MCF 10A (cell line): ENCODE measurements around the gene ARHGEF11. TPM values are rescaled to one million over a fixed set of nuclear protein-coding genes. Genes with fewer than 3 reads are reported as not detected.
"Not testable (repeated sequence)": the region's sequence is repeated elsewhere in the genome, so short reads cannot be mapped to it uniquely, and the experiment has no call there.

Experiments
- BruUV-seq: library from RNA; stranded (reverse); fragments of 400-500 nt; replicated peaks from 2 replicates; lab custom pipeline; 2021; lab: Mats Ljungman, UMichigan
- CTCF ChIA-PET: fragments of 300-600 bp; sonication (Branson Sonifier 250); formaldehyde crosslinking; extraction: SDS; loops from one replicate; lab custom pipeline; 2021; ENCODE audit warnings: antibody characterized with exemption, inconsistent platforms; lab: Yijun Ruan, JAX
- POLR2A ChIA-PET: fragments of 300-600, 350-650 bp; sonication (Branson Sonifier 250); formaldehyde crosslinking; extraction: SDS; loops from one replicate; lab custom pipeline; 2020; ENCODE audit warnings: antibody characterized with exemption, inconsistent platforms; lab: Yijun Ruan, JAX
- DNase-seq: peaks from one replicate; pipeline ENCODE4 v3.0.0-alpha.2; 2018; ENCODE audit not compliant: unreplicated experiment
- H3K27ac Mint-ChIP-seq: one replicate; pipeline ENCODE4 v1.8.0; 2022; ENCODE audit warnings: mild to moderate bottlenecking, low read depth, mixed read lengths; ENCODE audit not compliant: unreplicated experiment
- H3K27me3 Mint-ChIP-seq: one replicate; pipeline ENCODE4 v1.8.0; 2022; ENCODE audit warnings: mixed read lengths; ENCODE audit not compliant: insufficient read depth, unreplicated experiment
- H3K36me3 Mint-ChIP-seq: one replicate; pipeline ENCODE4 v1.8.0; 2022; ENCODE audit warnings: mild to moderate bottlenecking, moderate library complexity, mixed read lengths; ENCODE audit not compliant: insufficient read depth, unreplicated experiment
- H3K4me1 Mint-ChIP-seq: one replicate; pipeline ENCODE4 v1.8.0; 2022; ENCODE audit warnings: mixed read lengths; ENCODE audit not compliant: insufficient read depth, unreplicated experiment
- H3K4me3 Mint-ChIP-seq: one replicate; pipeline ENCODE4 v1.8.0; 2022; ENCODE audit warnings: mild to moderate bottlenecking, moderate library complexity, mixed read lengths; ENCODE audit not compliant: unreplicated experiment
- H3K9me3 Mint-ChIP-seq: one replicate; pipeline ENCODE4 v1.8.0; 2022; ENCODE audit warnings: mixed read lengths; ENCODE audit not compliant: unreplicated experiment
- CTCF ChIP-seq: fragments of 200-600 bp; IDR thresholded peaks from one replicate; pipeline ENCODE4 v1.8.0; 2022; ENCODE audit warnings: antibody characterized with exemption, mild to moderate bottlenecking; ENCODE audit not compliant: unreplicated experiment
- intact Hi-C: fragments of 100-400 bp; cut with micrococcal nuclease; formaldehyde crosslinking; loops from 2 replicates; pipeline ENCODE4 v1.14.1; 2022
- total RNA-seq: library from RNA; stranded (reverse); gene quantifications from 2 replicates; pipeline ENCODE4 v1.2.3, GENCODE V29; 2022

Gene ARHGEF11
- total RNA-seq, 1 experiment from 2014 or later = 34.5 TPM

- H3K9me3 Mint-ChIP-seq = no peaks in the 10 kb centered on the region
- H3K36me3 Mint-ChIP-seq = peaks cover 4% of the 10 kb centered on the region
- ChIA-PET CTCF (interaction anchor here (0.5 to 13.9 kb wide), 14 partner anchors 9 to 302 kb away, joined by 3 to 363 read pairs (median 4); partner anchors contain the start of genes ISG20L2, METTL25B and PEAR1), POLR2A (interaction anchor here (0.6 kb wide), 1 partner anchor 130 kb away, joined by 3 read pairs; no protein-coding TSS in a partner anchor)
- no peak overlapping the region for H3K4me3 Mint-ChIP-seq
- no peak for TF ChIP-seq CTCF
- H3K27ac Mint-ChIP-seq = no peak overlapping the region
- no peak for DNase-seq
- intact Hi-C loops = loop anchor here (2.0 to 10.0 kb wide), 2 partner anchors 133 to 145 kb away; no protein-coding TSS in a partner anchor
- H3K4me1 Mint-ChIP-seq = peaks cover 24% of the 10 kb centered on the region
- peaks cover 42% of the 10 kb centered on the region for H3K27me3 Mint-ChIP-seq
- no TSS peak for BruUV-seq
Observed at GRCh38 chr1:156929596-156930238, 115.8 kb downstream of the ARHGEF11 start.

GRCh38 chr1:156928043-156928602 is 117.4 kb downstream of the ARHGEF11 start:
- Mint-ChIP-seq H3K9me3 (no peaks in the 10 kb centered on the region), H3K27ac (no peak overlapping the region), H3K36me3 (peaks cover 4% of the 10 kb centered on the region), H3K4me1 (peaks cover 29% of the 10 kb centered on the region), H3K27me3 (peaks cover 51% of the 10 kb centered on the region), H3K4me3 (peak overlapping the region; percentile 41)
- BruUV-seq = no TSS peak
- ChIA-PET CTCF (interaction anchor here (0.6 to 13.9 kb wide), 58 partner anchors 8 to 852 kb away, joined by 3 to 363 read pairs (median 4); partner anchors contain the start of genes INSRR, ISG20L2, METTL25B and NTRK1), POLR2A (interaction anchor here (0.6 to 3.6 kb wide), 13 partner anchors 8 to 239 kb away, joined by 3 to 28 read pairs (median 4); partner anchors contain the start of genes ISG20L2, METTL25B and PRCC)
- TF ChIP-seq CTCF = no peak
- intact Hi-C loops = loop anchor here (2.0 to 10.0 kb wide), 2 partner anchors 131 to 147 kb away; no protein-coding TSS in a partner anchor
- DNase-seq = no peak

GRCh38 chr1:156927215-156928042 is 118.1 kb downstream of the ARHGEF11 start:
- CTCF ChIA-PET = interaction anchor here (0.5 to 13.9 kb wide), 63 partner anchors 8 to 851 kb away, joined by 3 to 363 read pairs (median 4); partner anchors contain the start of genes INSRR, ISG20L2, METTL25B and NTRK1
- no TSS peak for BruUV-seq
- H3K27ac Mint-ChIP-seq = no peak overlapping the region
- peaks cover 33% of the 10 kb centered on the region for H3K4me1 Mint-ChIP-seq
- POLR2A ChIA-PET = interaction anchor here (0.6 to 3.6 kb wide), 12 partner anchors 9 to 239 kb away, joined by 3 to 28 read pairs (median 4); partner anchors contain the start of genes ISG20L2, METTL25B and PRCC
- intact Hi-C loops = loop anchor here (1.0 to 10.0 kb wide), 5 partner anchors 35 to 201 kb away; no protein-coding TSS in a partner anchor
- TF ChIP-seq CTCF = peak; percentile 97
- peaks cover 58% of the 10 kb centered on the region for H3K27me3 Mint-ChIP-seq
- peak; percentile 91 for DNase-seq
- peaks cover 4% of the 10 kb centered on the region for H3K36me3 Mint-ChIP-seq
- peak overlapping the region; percentile 41 for H3K4me3 Mint-ChIP-seq
- no peaks in the 10 kb centered on the region for H3K9me3 Mint-ChIP-seq

- H3K36me3 Mint-ChIP-seq, DNase-seq, H3K27ac Mint-ChIP-seq, BruUV-seq, H3K9me3 Mint-ChIP-seq, H3K4me3 Mint-ChIP-seq: not testable (repeated sequence)
- ChIA-PET CTCF (interaction anchor here (0.5 to 13.9 kb wide), 24 partner anchors 8 to 300 kb away, joined by 3 to 363 read pairs (median 5); partner anchors contain the start of genes INSRR, ISG20L2, METTL25B and NTRK1), POLR2A (interaction anchor here (0.7 to 3.6 kb wide), 4 partner anchors 10 to 36 kb away, joined by 3 to 28 read pairs (median 6); no protein-coding TSS in a partner anchor)
- intact Hi-C loops = loop anchor here (1.0 to 10.0 kb wide), 5 partner anchors 30 to 200 kb away; no protein-coding TSS in a partner anchor
- H3K27me3 Mint-ChIP-seq = peaks cover 65% of the 10 kb centered on the region
- peaks cover 33% of the 10 kb centered on the region for H3K4me1 Mint-ChIP-seq
Observed at GRCh38 chr1:156926695-156927094, 118.8 kb downstream of the ARHGEF11 start.
